Left lung (tissue), 10 donors: Measurements from ENCODE around the gene MRPL32. TPM values are rescaled to one million over a fixed set of nuclear protein-coding genes. Genes with fewer than 3 reads are reported as not detected.

ENCODE experiments used
- ATAC-seq: fragments of 200-7000 bp; cut with Tn5 transposase; one replicate; pipeline ENCODE4 v1.9.1; 2020; ENCODE audit warnings: moderate library complexity
- DNase-seq, 4 donors: peaks; one replicate each; pipeline ENCODE4 v3.0.0-alpha.2; 2013 to 2020
- H3K27ac ChIP-seq, 2 donors: fragments of 200-600 bp; sonication (generic) in 1 of 2; one replicate each; pipeline versions ENCODE4 v1.5.0 to v1.8.0; 2020 to 2021
- H3K27me3 ChIP-seq, 2 donors: fragments of 200-600 bp; sonication (generic) in 1 of 2; one replicate each; pipeline versions ENCODE4 v1.5.0 to v1.8.0; 2020 to 2021
- H3K36me3 ChIP-seq, 2 donors: fragments of 200-600 bp; sonication (generic) in 1 of 2; one replicate each; pipeline versions ENCODE4 v1.5.0 to v1.8.0; 2020 to 2021
- H3K4me1 ChIP-seq, 2 donors: fragments of 200-600 bp; one replicate each; pipeline ENCODE4 v1.8.0; 2021
- H3K4me3 ChIP-seq, 2 donors: fragments of 200-600 bp; sonication (generic) in 1 of 2; one replicate each; pipeline versions ENCODE4 v1.5.0 to v1.8.0; 2020 to 2021; ENCODE audit warnings: mild to moderate bottlenecking in 1 of 2
- H3K9me3 ChIP-seq, 2 donors: fragments of 200-600 bp; sonication (generic) in 1 of 2; one replicate each; pipeline versions ENCODE4 v1.5.0 to v1.8.0; 2020 to 2021
- intact Hi-C, 2 donors: fragments of 100-400 bp; cut with DNase I; formaldehyde crosslinking; loops; one replicate each; pipeline versions ENCODE4 v1.11.2 to v1.14.2; 2022
- polyA plus RNA-seq, 6 donors: library from polyadenylated mRNA; unstranded; fragments of 120-200 nt; gene quantifications; one replicate each; pipeline ENCODE4 v1.2.1, GENCODE V29; 2013; ENCODE audit not compliant: insufficient read length in 6 of 6
- total RNA-seq, 2 donors: library from RNA; stranded (reverse); fragmentation: NEBNext Ultra II Directional; extraction: Animal tissue kit (Norgen Biotek cat#: 25700); gene quantifications; one replicate each; pipeline ENCODE4 v1.2.1, GENCODE V29; 2021
- TF ChIP-seq, protein P1 (sequence below), 2 donors: fragments of 200-600 bp; sonication (generic) in 1 of 2; IDR thresholded peaks; one replicate each; pipeline versions ENCODE4 v1.5.0 to v1.8.0; 2021; ENCODE audit warnings: antibody characterized with exemption in 2 of 2
- donor health status: DM: no; HTN: yes; CAD: no.
- donor health status: DM: no; HTN: no; CAD: no.

The MRPL32 gene
- total and polyA plus RNA-seq, 8 donors, result 38.5 to 55.4 (median 53.8) TPM

DNA sequence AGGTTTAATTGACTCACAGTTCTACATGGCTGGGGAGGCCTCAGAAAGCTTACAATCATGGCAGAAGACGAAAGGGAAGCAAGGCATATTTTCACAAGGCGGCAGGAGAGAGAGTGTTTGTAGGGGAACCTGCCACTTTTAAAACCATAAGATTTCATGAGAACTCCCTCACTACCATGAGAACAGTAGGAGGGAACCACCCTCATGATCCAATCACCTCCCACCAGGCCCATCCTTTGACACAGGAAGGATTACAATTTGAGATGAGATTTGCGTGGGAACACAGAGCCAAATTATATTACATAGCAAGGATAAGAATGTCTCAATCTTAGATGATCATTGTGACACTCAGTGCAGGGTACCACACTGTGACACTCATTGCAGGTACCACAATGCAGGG, 44.2 kb downstream of the MRPL32 start:
- no peak overlapping the region for H3K4me3 ChIP-seq
- H3K27me3 ChIP-seq, result no peaks in the 10 kb centered on the region
- no peak for ATAC-seq
- H3K36me3 ChIP-seq, result no peaks in the 10 kb centered on the region
- H3K9me3 ChIP-seq, result no peaks in the 10 kb centered on the region
- no peak for DNase-seq
- H3K27ac ChIP-seq, result no peak overlapping the region
- TF ChIP-seq, protein P1, sequence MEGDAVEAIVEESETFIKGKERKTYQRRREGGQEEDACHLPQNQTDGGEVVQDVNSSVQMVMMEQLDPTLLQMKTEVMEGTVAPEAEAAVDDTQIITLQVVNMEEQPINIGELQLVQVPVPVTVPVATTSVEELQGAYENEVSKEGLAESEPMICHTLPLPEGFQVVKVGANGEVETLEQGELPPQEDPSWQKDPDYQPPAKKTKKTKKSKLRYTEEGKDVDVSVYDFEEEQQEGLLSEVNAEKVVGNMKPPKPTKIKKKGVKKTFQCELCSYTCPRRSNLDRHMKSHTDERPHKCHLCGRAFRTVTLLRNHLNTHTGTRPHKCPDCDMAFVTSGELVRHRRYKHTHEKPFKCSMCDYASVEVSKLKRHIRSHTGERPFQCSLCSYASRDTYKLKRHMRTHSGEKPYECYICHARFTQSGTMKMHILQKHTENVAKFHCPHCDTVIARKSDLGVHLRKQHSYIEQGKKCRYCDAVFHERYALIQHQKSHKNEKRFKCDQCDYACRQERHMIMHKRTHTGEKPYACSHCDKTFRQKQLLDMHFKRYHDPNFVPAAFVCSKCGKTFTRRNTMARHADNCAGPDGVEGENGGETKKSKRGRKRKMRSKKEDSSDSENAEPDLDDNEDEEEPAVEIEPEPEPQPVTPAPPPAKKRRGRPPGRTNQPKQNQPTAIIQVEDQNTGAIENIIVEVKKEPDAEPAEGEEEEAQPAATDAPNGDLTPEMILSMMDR (IDR thresholded peaks at IDR 0.05), result no peak
- no peaks in the 10 kb centered on the region for H3K4me1 ChIP-seq
- intact Hi-C loops, result no loop called here

DNA sequence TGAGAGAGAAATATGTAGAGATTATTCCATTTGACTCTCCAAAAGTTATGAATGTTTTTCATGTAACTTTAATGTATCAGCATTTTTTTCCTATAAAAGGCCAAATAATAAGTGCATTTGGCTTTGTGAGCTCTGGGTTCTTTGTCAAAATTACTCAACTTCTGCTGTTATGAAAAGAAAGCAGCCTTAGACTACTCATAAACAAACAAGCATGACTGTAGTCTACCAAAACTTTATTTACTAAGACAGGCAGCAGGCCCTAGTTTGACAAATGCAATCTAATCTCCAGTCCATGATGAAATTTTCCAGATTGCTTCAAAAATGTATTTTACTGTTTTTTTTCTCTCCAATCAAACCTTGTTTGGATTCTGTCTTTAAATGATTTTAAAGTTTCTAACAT, 46.3 kb downstream of the MRPL32 start:
- peak; percentile 19 for ATAC-seq
- intact Hi-C loops, result no loop called here

DNA sequence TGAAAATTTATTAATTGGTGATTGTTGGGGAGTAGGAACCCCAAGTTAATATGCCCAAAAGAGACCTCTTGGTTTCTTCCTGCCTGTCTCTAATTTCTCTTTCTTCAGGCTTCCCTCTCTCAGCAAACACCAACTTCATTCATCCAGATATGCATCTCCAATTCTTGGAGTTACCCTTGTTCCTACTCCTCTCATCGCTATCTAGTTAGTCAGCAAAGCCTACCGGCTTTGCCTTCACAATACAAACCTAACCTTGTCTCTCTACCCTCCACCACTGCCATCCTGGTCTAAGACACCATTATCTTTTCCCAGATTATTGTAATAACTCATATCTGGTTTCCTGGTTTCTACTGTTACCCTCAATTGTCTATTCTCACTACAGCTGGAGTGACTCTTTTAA, 47.9 kb downstream of the MRPL32 start:
- no peak for ATAC-seq
- TF ChIP-seq, protein P1 (IDR thresholded peaks at IDR 0.05), result no peak
- Histone ChIP-seq H3K27me3 (no peaks in the 10 kb centered on the region), H3K4me3 (no peak overlapping the region), H3K36me3 (no peaks in the 10 kb centered on the region), H3K9me3 (peaks cover 0 to 13% of the 10 kb centered on the region in 2 donors), H3K4me1 (no peaks in the 10 kb centered on the region), H3K27ac (no peak overlapping the region)
- no peak for DNase-seq
- intact Hi-C loops, result no loop called here

More for the DNA sequence above, 46.3 kb downstream of the MRPL32 start:
- no peak overlapping the region for H3K4me3 ChIP-seq
- peak in 2 of 4 donors; percentile 36 to 40 for DNase-seq
- TF ChIP-seq, protein P1 (IDR thresholded peaks at IDR 0.05), result no peak
- no peaks in the 10 kb centered on the region for H3K27me3 ChIP-seq
- H3K9me3 ChIP-seq, result no peaks in the 10 kb centered on the region
- no peak overlapping the region for H3K27ac ChIP-seq
- H3K4me1 ChIP-seq, result no peaks in the 10 kb centered on the region
- H3K36me3 ChIP-seq, result no peaks in the 10 kb centered on the region

DNA sequence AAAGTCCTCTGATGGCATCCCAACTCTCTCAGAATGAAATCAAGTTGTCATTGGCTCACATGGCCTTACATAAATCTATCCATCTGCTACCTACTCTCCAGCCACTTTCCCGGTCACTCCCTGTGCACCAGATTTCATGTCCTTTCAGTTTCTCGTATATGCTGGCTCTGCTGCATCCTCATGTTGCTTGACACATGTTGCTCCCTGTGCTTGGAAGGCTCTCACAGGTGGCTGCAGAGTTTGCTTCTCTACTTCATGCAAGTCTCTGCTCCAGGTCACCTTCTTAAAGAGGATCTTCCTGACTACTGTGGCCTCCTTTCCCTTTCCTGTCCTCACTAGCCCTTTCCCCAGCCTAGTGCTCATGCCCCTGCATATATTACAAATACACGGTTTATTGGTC, 48.3 kb downstream of the MRPL32 start:
- DNase-seq (no peak), ATAC-seq (no peak)
- TF ChIP-seq, protein P1 (IDR thresholded peaks at IDR 0.05), result no peak
- Histone ChIP-seq H3K4me3 (no peak overlapping the region), H3K9me3 (peaks cover 0 to 13% of the 10 kb centered on the region in 2 donors), H3K4me1 (no peaks in the 10 kb centered on the region), H3K27ac (no peak overlapping the region), H3K27me3 (no peaks in the 10 kb centered on the region), H3K36me3 (no peaks in the 10 kb centered on the region)
- intact Hi-C loops, result no loop called here

DNA sequence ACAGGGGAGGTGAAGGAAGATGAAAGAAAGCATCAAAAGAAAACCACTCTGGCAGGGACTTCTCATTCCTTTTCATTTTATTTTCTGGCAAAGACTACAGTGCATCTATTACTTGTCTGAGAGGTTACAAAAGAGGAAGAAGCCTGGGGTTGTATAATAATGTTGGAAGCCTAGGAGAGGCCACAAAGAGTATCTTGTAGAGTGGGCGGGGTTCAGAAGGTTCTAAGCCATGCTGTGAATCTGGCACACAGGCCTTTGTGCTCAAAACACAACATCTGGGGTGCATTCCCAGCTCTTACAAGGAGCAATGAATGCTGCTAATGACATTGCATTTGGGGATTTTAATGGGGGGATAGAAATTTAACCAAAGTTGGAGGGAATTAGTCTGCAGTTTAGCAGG, 49.4 kb downstream of the MRPL32 start:
- ATAC-seq, result no peak
- TF ChIP-seq, protein P1 (IDR thresholded peaks at IDR 0.05), result no peak
- intact Hi-C loops, result no loop called here

More for the DNA sequence above, 49.4 kb downstream of the MRPL32 start:
- DNase-seq, result no peak
- no peaks in the 10 kb centered on the region for H3K4me1 ChIP-seq
- H3K9me3 ChIP-seq, result peaks cover 0 to 13% of the 10 kb centered on the region in 2 donors
- H3K27me3 ChIP-seq, result no peaks in the 10 kb centered on the region
- H3K4me3 ChIP-seq, result no peak overlapping the region
- H3K36me3 ChIP-seq, result no peaks in the 10 kb centered on the region
- no peak overlapping the region for H3K27ac ChIP-seq
